WTC11 (cell line): ENCODE results near the gene SIAE. TPM values are rescaled to one million over a fixed set of nuclear protein-coding genes. Genes with fewer than 3 reads are reported as not detected.

Experiments used
- ATAC-seq: fragments of 200-7000 bp; cut with Tn5 transposase; 2 replicates; pipeline ENCODE4 v1.10.0; 2021; ENCODE audit warnings: mild to moderate bottlenecking, moderate library complexity
- CTCF ChIA-PET: fragments of 300-600 bp; sonication (Branson Sonifier 250); formaldehyde crosslinking; loops from one replicate; lab custom pipeline; 2021; ENCODE audit warnings: antibody characterized with exemption; lab: Charles Lee
- POLR2A ChIA-PET: fragments of 350-600 bp; sonication (Branson Sonifier 250); formaldehyde crosslinking; loops from one replicate; lab custom pipeline; 2021; ENCODE audit warnings: antibody characterized with exemption; lab: Charles Lee
- DNase-seq: peaks from one replicate; pipeline ENCODE4 v3.0.0; 2021; ENCODE audit warnings: low spot score
- H3K27ac Mint-ChIP-seq: 2 replicates; pipeline ENCODE4 v1.8.0; 2021; ENCODE audit warnings: mixed read lengths
- H3K27me3 Mint-ChIP-seq: 2 replicates; pipeline ENCODE4 v1.8.0; 2021; ENCODE audit warnings: low read depth, mild to moderate bottlenecking, moderate library complexity, mixed read lengths
- H3K36me3 Mint-ChIP-seq: 2 replicates; pipeline ENCODE4 v1.8.0; 2021; ENCODE audit warnings: mixed read lengths
- H3K4me1 Mint-ChIP-seq: 2 replicates; pipeline ENCODE4 v1.8.0; 2022; ENCODE audit warnings: mixed read lengths
- H3K4me3 Mint-ChIP-seq: 2 replicates; pipeline ENCODE4 v1.8.0; 2021; ENCODE audit warnings: mild to moderate bottlenecking, moderate library complexity, mixed read lengths
- H3K9me3 Mint-ChIP-seq: 2 replicates; pipeline ENCODE4 v1.8.0; 2021; ENCODE audit warnings: mixed read lengths
- ATF1 ChIP-seq: sonication (generic); formaldehyde crosslinking; IDR thresholded peaks from 2 replicates; pipeline ENCODE4 v1.8.1; 2023; ENCODE audit warnings: mild to moderate bottlenecking, moderate library complexity, missing genetic modification reagents
- ATF3 ChIP-seq: sonication (generic); formaldehyde crosslinking; conservative IDR thresholded peaks from 2 replicates; pipeline ENCODE4 v1.8.1; 2022; ENCODE audit warnings: mild to moderate bottlenecking, missing genetic modification reagents
- E2F5 ChIP-seq: sonication (generic); formaldehyde crosslinking; IDR thresholded peaks from 2 replicates; pipeline ENCODE4 v1.8.1; 2022; ENCODE audit warnings: mild to moderate bottlenecking, moderate library complexity, missing genetic modification reagents
- ETV6 ChIP-seq: sonication (generic); formaldehyde crosslinking; IDR thresholded peaks from 2 replicates; pipeline ENCODE4 v1.8.1; 2022; ENCODE audit warnings: mild to moderate bottlenecking, missing genetic modification reagents
- FOXJ3 ChIP-seq: sonication (generic); formaldehyde crosslinking; IDR thresholded peaks from 2 replicates; pipeline ENCODE4 v1.9.0; 2021; ENCODE audit warnings: missing genetic modification reagents, mild to moderate bottlenecking, borderline replicate concordance
- FOXP4 ChIP-seq: sonication (generic); formaldehyde crosslinking; IDR thresholded peaks from 2 replicates; pipeline ENCODE4 v1.8.0; 2022; ENCODE audit warnings: mild to moderate bottlenecking, missing genetic modification reagents
- GTF2I ChIP-seq: fragments of 250-450 bp; sonication (Bioruptor Pico); conservative IDR thresholded peaks from 2 replicates; pipeline ENCODE4 v1.4.0; 2021; ENCODE audit warnings: mild to moderate bottlenecking
- MLX ChIP-seq: sonication (generic); formaldehyde crosslinking; IDR thresholded peaks from 2 replicates; pipeline ENCODE4 v1.8.1; 2023; ENCODE audit warnings: mild to moderate bottlenecking, missing genetic modification reagents, moderate library complexity
- MYBL2 ChIP-seq: sonication (generic); formaldehyde crosslinking; IDR thresholded peaks from 2 replicates; pipeline ENCODE4 v1.8.1; 2023; ENCODE audit warnings: mild to moderate bottlenecking, moderate library complexity, missing genetic modification reagents
- RORB ChIP-seq: fragments of 250-450 bp; sonication (Bioruptor Pico); IDR thresholded peaks from 2 replicates; pipeline ENCODE4 v1.9.0; 2021; ENCODE audit warnings: mild to moderate bottlenecking
- SMAD3 ChIP-seq: sonication (generic); formaldehyde crosslinking; IDR thresholded peaks from 2 replicates; pipeline ENCODE4 v1.8.0; 2022; ENCODE audit warnings: missing genetic modification reagents, mild to moderate bottlenecking, borderline replicate concordance
- ZNF121 ChIP-seq: sonication (generic); formaldehyde crosslinking; IDR thresholded peaks from 2 replicates; pipeline ENCODE4 v1.8.0; 2023; ENCODE audit warnings: missing genetic modification reagents
- ZNF138 ChIP-seq: sonication (generic); formaldehyde crosslinking; conservative IDR thresholded peaks from 2 replicates; pipeline ENCODE4 v1.8.1; 2022; ENCODE audit warnings: mild to moderate bottlenecking, moderate library complexity, missing genetic modification reagents
- ZNF317 ChIP-seq: sonication (generic); formaldehyde crosslinking; IDR thresholded peaks from 2 replicates; pipeline ENCODE4 v1.8.1; 2023; ENCODE audit warnings: low read depth, mild to moderate bottlenecking, moderate library complexity, missing genetic modification reagents, borderline replicate concordance
- ZNF532 ChIP-seq: fragments of 250-450 bp; sonication (Bioruptor Pico); IDR thresholded peaks from 2 replicates; pipeline ENCODE4 v1.9.0; 2021; ENCODE audit warnings: mild to moderate bottlenecking, borderline replicate concordance
- total RNA-seq: library from RNA; stranded (reverse); gene quantifications from 3 replicates; pipeline ENCODE4 v1.2.3, GENCODE V29; 2021
- TF ChIP-seq, protein P1 (sequence below): fragments of 250-450 bp; sonication (Bioruptor Pico); IDR thresholded peaks from 2 replicates; pipeline ENCODE4 v1.8.0; 2021; ENCODE audit warnings: mild to moderate bottlenecking
- TF ChIP-seq, protein P2 (sequence below): fragments of 250-450 bp; sonication (Bioruptor Pico); IDR thresholded peaks from 2 replicates; pipeline ENCODE4 v2.1.2; 2022; ENCODE audit warnings: mild to moderate bottlenecking, moderate library complexity
- TF ChIP-seq, protein P3 (sequence below): sonication (generic); formaldehyde crosslinking; IDR thresholded peaks from 2 replicates; pipeline ENCODE4 v1.8.1; 2023; ENCODE audit warnings: mild to moderate bottlenecking, moderate library complexity, missing genetic modification reagents

SIAE gene
- total RNA-seq, 1 experiment from 2014 or later, result 4.9 TPM

DNA sequence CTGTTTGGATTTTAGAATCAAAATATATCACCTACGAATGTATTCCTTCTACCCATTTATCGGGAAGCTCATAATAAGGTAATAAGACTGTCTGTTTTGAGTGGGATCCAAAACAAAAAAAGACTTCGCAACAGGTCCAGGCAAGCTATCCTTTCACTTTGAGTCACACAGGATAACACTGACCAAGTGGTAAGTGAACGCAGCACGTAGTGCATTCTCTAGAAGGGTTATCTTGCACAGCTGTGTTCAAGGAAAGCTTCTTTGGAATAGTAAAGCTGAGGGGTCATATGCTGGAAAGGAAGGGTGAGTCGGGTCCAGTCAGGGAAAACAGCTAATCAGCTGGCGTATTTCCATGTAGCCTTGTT, 43.9 kb upstream of the SIAE start (continued):
- TF ChIP-seq MLX (CRISPR knock-in tag) (no peak), ATF3 (no peak), ZNF532 (CRISPR knock-in tag) (no peak), RORB (no peak), FOXP4 (CRISPR knock-in tag) (no peak), SMAD3 (no peak)
- TF ChIP-seq, protein P1, sequence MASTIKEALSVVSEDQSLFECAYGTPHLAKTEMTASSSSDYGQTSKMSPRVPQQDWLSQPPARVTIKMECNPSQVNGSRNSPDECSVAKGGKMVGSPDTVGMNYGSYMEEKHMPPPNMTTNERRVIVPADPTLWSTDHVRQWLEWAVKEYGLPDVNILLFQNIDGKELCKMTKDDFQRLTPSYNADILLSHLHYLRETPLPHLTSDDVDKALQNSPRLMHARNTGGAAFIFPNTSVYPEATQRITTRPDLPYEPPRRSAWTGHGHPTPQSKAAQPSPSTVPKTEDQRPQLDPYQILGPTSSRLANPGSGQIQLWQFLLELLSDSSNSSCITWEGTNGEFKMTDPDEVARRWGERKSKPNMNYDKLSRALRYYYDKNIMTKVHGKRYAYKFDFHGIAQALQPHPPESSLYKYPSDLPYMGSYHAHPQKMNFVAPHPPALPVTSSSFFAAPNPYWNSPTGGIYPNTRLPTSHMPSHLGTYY, result no peak

GRCh38 chr11:124716591-124716990, 43.1 kb upstream of the SIAE start:
- no peak overlapping the region for H3K4me3 Mint-ChIP-seq
- H3K9me3 Mint-ChIP-seq, result no peaks in the 10 kb centered on the region
- ATAC-seq (no peak), DNase-seq (no peak)
- no peak for TF ChIP-seq FOXJ3 (CRISPR knock-in tag)
- TF ChIP-seq SMAD3, result no peak
- no peak for TF ChIP-seq ZNF121 (CRISPR knock-in tag)
- TF ChIP-seq ZNF138 (CRISPR knock-in tag), result no peak
- TF ChIP-seq, protein P2, sequence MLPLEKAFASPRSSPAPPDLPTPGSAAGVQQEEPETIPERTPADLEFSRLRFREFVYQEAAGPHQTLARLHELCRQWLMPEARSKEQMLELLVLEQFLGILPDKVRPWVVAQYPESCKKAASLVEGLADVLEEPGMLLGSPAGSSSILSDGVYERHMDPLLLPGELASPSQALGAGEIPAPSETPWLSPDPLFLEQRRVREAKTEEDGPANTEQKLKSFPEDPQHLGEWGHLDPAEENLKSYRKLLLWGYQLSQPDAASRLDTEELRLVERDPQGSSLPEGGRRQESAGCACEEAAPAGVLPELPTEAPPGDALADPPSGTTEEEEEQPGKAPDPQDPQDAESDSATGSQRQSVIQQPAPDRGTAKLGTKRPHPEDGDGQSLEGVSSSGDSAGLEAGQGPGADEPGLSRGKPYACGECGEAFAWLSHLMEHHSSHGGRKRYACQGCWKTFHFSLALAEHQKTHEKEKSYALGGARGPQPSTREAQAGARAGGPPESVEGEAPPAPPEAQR (CRISPR knock-in tag), result no peak
- no peak for TF ChIP-seq ATF3
- TF ChIP-seq, protein P3, sequence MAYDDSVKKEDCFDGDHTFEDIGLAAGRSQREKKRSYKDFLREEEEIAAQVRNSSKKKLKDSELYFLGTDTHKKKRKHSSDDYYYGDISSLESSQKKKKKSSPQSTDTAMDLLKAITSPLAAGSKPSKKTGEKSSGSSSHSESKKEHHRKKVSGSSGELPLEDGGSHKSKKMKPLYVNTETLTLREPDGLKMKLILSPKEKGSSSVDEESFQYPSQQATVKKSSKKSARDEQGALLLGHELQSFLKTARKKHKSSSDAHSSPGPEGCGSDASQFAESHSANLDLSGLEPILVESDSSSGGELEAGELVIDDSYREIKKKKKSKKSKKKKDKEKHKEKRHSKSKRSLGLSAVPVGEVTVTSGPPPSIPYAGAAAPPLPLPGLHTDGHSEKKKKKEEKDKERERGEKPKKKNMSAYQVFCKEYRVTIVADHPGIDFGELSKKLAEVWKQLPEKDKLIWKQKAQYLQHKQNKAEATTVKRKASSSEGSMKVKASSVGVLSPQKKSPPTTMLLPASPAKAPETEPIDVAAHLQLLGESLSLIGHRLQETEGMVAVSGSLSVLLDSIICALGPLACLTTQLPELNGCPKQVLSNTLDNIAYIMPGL (CRISPR knock-in tag), result no peak
- no peak for TF ChIP-seq MYBL2 (CRISPR knock-in tag)
- no peak for TF ChIP-seq GTF2I (CRISPR knock-in tag)
- no peak for TF ChIP-seq ATF1 (CRISPR knock-in tag)
- no peak for TF ChIP-seq E2F5
- TF ChIP-seq ETV6 (CRISPR knock-in tag), result no peak
- TF ChIP-seq ZNF317 (CRISPR knock-in tag), result no peak
- H3K4me1 Mint-ChIP-seq, result peaks cover 31% of the 10 kb centered on the region
- no peaks in the 10 kb centered on the region for H3K36me3 Mint-ChIP-seq
- H3K27ac Mint-ChIP-seq, result no peak overlapping the region
- H3K27me3 Mint-ChIP-seq, result peaks cover 92% of the 10 kb centered on the region
- POLR2A ChIA-PET, result no interaction called here
- CTCF ChIA-PET, result interaction anchor here (0.6 to 1.8 kb wide), 3 partner anchors 29 to 1962 kb away, joined by 3 to 6 read pairs (median 3); no protein-coding TSS in a partner anchor
